HEK293 (cell line): Measurements from ENCODE around the gene FPGS.

ENCODE experiments used
- CTCF ChIA-PET: fragments of 350-600 bp; formaldehyde crosslinking; extraction: SDS; loops from one replicate; lab custom pipeline; 2021; ENCODE audit warnings: antibody characterized with exemption; lab: Yijun Ruan, JAX
- POLR2A ChIA-PET: fragments of 300-600 bp; formaldehyde crosslinking; extraction: SDS; loops from one replicate; lab custom pipeline; 2020; ENCODE audit warnings: antibody characterized with exemption, inconsistent platforms; lab: Yijun Ruan, JAX
- H3K27ac ChIP-seq: fragments of 200-500 bp; sonication (Bioruptor generic); 2 replicates; pipeline ENCODE4 v1.5.1; 2014; ENCODE audit warnings: low read depth, low read length, control low read depth, inconsistent platforms; ENCODE audit errors: extremely low read depth
- H3K36me3 ChIP-seq, 2 experiments: fragments of 200-500 bp in 1 of 2; sonication (Bioruptor generic) in 1 of 2; 1 replicate in 1 of 2; 2 replicates in 1 of 2; pipeline ENCODE4 v1.5.1; 2014 to 2017; ENCODE audit warnings: inconsistent platforms in 2 of 2, low read length in 2 of 2; ENCODE audit not compliant: control insufficient read depth in 2 of 2, insufficient read depth in 1 of 2
- H3K4me1 ChIP-seq: fragments of 200-500 bp; sonication (Bioruptor generic); 2 replicates; pipeline ENCODE4 v1.5.1; 2014; ENCODE audit warnings: mild to moderate bottlenecking, low read length, inconsistent platforms; ENCODE audit not compliant: control insufficient read depth, insufficient read depth
- H3K4me3 ChIP-seq: 2 replicates; pipeline ENCODE4 v1.5.1; 2011; ENCODE audit warnings: low read depth, mild to moderate bottlenecking, control low read depth, low read length, moderate library complexity
- H3K9me3 ChIP-seq: fragments of 200-500 bp; sonication (Bioruptor generic); 2 replicates; pipeline ENCODE4 v1.5.1; 2014; ENCODE audit warnings: low read depth, low read length, inconsistent platforms; ENCODE audit not compliant: control insufficient read depth, insufficient read depth
- ZBTB8A ChIP-seq: fragments of 450-650 bp; formaldehyde crosslinking; IDR thresholded peaks from 2 replicates; pipeline ENCODE4 v1.5.1; 2016; ENCODE audit warnings: missing biosample characterization, missing genetic modification characterization
- TF ChIP-seq, protein P1 (sequence below): fragments of 450-650 bp; formaldehyde crosslinking; IDR thresholded peaks from 2 replicates; pipeline ENCODE4 v1.5.1; 2016; ENCODE audit warnings: missing biosample characterization, missing genetic modification characterization
- TF ChIP-seq, protein P2 (sequence below): fragments of 450-650 bp; IDR thresholded peaks from 2 replicates; pipeline ENCODE4 v1.5.1; 2018; ENCODE audit warnings: missing biosample characterization, mild to moderate bottlenecking, missing genetic modification characterization

The FPGS gene

DNA sequence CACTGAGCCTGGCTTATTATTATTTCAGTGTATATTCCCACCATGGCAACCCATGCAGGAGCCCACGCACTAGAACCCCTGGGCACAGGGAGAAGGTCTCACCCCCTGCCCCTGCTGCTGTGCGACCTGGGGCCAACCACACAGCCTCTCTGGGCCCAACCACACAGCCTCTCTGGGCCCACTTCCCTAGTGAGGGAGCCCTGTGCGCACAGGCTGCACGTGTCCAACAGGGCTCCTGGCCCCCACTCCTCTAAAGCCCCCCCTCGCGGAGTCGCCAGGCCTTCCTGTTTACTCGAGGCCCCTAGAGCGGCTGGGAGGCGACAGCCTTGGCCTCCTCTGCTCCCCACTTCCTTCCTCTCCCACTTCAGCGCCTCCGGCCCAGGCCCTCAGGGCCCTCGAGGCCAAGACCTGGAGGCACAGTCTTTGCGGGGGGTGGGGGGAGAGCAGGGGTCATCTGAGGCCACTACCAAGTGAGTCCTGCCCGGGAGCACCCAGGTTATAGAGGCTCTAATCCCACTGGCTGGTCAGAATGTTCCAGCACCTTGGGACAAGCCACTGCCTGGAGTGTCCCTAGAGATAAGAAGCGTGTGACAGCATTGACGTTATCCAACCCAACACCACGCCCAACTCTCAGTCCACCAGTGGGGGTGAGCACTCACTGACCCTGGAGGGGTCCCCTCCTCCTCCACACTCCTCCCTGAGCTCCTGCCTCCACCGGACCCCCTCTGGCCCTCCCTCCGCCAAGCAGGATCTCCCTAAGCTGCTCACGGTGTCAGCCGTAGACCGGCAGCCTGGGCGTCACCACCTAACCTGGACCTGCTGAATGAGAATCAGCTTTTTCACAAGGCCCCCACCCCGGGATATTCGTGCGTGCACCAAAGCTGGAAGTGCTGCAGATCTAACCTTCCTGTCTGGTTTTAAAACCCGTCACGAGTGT, 59.7 kb downstream of the FPGS start (continued):
- TF ChIP-seq, protein P1, sequence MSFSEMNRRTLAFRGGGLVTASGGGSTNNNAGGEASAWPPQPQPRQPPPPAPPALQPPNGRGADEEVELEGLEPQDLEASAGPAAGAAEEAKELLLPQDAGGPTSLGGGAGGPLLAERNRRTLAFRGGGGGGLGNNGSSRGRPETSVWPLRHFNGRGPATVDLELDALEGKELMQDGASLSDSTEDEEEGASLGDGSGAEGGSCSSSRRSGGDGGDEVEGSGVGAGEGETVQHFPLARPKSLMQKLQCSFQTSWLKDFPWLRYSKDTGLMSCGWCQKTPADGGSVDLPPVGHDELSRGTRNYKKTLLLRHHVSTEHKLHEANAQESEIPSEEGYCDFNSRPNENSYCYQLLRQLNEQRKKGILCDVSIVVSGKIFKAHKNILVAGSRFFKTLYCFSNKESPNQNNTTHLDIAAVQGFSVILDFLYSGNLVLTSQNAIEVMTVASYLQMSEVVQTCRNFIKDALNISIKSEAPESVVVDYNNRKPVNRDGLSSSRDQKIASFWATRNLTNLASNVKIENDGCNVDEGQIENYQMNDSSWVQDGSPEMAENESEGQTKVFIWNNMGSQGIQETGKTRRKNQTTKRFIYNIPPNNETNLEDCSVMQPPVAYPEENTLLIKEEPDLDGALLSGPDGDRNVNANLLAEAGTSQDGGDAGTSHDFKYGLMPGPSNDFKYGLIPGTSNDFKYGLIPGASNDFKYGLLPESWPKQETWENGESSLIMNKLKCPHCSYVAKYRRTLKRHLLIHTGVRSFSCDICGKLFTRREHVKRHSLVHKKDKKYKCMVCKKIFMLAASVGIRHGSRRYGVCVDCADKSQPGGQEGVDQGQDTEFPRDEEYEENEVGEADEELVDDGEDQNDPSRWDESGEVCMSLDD (tag by site-specific recombination), result no peak
- TF ChIP-seq, all 188 proteins: peak for 0

DNA sequence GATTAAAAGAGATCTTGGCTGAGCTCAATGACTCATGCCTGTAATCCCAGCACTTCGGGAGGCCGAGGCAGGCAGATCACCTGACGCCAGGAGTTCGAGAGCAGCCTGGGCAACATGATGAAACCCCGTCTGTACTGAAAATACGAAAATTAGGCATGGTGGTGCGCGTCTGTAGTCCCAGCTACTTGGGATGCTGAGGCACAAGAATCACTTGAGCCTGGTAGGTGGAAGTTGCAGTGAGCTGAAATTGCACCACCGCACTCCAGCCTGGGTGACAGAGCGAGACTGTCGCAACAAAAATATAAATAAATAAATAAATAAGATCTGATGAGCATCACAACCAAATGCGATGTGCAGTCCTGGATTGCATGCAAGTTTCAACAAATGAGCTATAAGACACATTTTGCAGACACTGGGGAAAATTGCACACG, 60.5 kb downstream of the FPGS start:
- H3K4me1 ChIP-seq, result no peaks in the 10 kb centered on the region; the same call in 1 of the 2 replicates
- no peaks in the 10 kb centered on the region for H3K9me3 ChIP-seq
- TF ChIP-seq, protein P2, sequence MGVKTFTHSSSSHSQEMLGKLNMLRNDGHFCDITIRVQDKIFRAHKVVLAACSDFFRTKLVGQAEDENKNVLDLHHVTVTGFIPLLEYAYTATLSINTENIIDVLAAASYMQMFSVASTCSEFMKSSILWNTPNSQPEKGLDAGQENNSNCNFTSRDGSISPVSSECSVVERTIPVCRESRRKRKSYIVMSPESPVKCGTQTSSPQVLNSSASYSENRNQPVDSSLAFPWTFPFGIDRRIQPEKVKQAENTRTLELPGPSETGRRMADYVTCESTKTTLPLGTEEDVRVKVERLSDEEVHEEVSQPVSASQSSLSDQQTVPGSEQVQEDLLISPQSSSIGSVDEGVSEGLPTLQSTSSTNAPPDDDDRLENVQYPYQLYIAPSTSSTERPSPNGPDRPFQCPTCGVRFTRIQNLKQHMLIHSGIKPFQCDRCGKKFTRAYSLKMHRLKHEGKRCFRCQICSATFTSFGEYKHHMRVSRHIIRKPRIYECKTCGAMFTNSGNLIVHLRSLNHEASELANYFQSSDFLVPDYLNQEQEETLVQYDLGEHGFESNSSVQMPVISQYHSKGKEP (tag by site-specific recombination), result peak; percentile 53; the same call in 1 of the 2 replicates
- TF ChIP-seq ZBTB8A (tag by site-specific recombination), result no peak
- no peak overlapping the region for H3K27ac ChIP-seq
- H3K4me3 ChIP-seq, result no peak overlapping the region
- ChIA-PET CTCF (interaction anchor here (1.5 to 1.6 kb wide), 2 partner anchors 62 to 129 kb away, joined by 3 to 4 read pairs; partner anchors contain the start of gene TOR2A), POLR2A (interaction anchor here (1.2 kb wide), 1 partner anchor 60 kb away, joined by 4 read pairs; the partner anchor contains the start of gene FPGS)
- peaks cover 0 to 16% of the 10 kb centered on the region in 2 experiments; a peak in 1 of 3 replicates for H3K36me3 ChIP-seq
